Stomach (tissue), 4 donors: ENCODE data around the gene PIBF1.

Experiments used
- CTCF ChIP-seq, 7 experiments: fragments of 450-650 bp in 4 of 7; fragments of 200-600 bp in 3 of 7; sonication (generic) in 3 of 7; IDR thresholded peaks; one replicate each; pipeline ENCODE4 v1.5.1; 2016 to 2019; ENCODE audit warnings: antibody characterized with exemption in 7 of 7, control low read depth in 2 of 7, mild to moderate bottlenecking in 1 of 7
- EP300 ChIP-seq: sonication (generic); formaldehyde crosslinking; IDR thresholded peaks from one replicate; pipeline ENCODE4 v1.6.1; 2017; ENCODE audit warnings: antibody characterized with exemption
- POLR2A ChIP-seq, 4 donors: fragments of 450-650 bp; IDR thresholded peaks; one replicate each; pipeline ENCODE4 v1.6.1; 2016; ENCODE audit warnings: antibody characterized with exemption in 4 of 4, control low read depth in 2 of 4, mild to moderate bottlenecking in 1 of 4, moderate library complexity in 1 of 4
- POLR2AphosphoS5 ChIP-seq, 3 donors: sonication (generic); formaldehyde crosslinking; IDR thresholded peaks; one replicate each; pipeline ENCODE4 v1.6.1; 2016; ENCODE audit warnings: antibody characterized with exemption in 3 of 3

DNA sequence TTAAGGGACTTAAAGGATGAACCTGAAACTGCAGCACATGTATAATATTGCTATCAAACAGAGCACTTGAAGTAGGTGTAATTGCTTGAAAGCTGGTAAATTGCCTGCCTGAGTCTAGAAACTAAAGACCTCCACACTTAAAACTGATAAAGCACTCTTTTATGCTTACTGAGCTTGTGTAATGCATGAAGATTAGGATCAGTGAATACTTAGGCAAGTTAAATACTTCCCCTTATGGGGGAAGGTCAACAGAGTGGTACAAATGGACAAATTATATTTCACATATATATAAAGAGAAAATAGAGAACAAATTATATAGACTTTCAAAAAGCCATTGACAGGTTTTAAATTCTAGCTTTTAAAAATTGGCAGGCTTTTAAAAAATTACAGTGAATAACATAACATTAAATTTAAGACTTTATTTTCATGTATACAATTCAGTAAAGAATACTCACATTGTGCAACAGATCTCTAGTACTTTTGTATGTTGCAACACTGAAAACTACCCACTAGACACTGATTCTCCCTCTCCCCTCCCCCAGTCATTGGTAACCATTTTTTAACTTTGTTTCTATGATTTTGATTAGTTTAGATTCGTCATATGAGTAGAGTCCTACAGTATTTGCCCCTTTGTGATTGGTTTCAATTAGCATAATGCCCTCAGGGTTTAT, 23.9 kb downstream of the PIBF1 start:
- no peak for TF ChIP-seq CTCF (IDR thresholded peaks at IDR 0.05)
- TF ChIP-seq POLR2AphosphoS5 (IDR thresholded peaks at IDR 0.05): no peak
- no peak for TF ChIP-seq POLR2A (IDR thresholded peaks at IDR 0.05)
- TF ChIP-seq EP300: no peak
